Measurements from ENCODE around the gene ZSWIM4. TPM values are rescaled to one million over a fixed set of nuclear protein-coding genes. Genes with fewer than 3 reads are reported as not detected.

Gene ZSWIM4
- total and polyA plus RNA-seq, 2 of the 4 experiments (the other 2 are of a cell fraction) = 2.2 to 6.2 TPM

DNA sequence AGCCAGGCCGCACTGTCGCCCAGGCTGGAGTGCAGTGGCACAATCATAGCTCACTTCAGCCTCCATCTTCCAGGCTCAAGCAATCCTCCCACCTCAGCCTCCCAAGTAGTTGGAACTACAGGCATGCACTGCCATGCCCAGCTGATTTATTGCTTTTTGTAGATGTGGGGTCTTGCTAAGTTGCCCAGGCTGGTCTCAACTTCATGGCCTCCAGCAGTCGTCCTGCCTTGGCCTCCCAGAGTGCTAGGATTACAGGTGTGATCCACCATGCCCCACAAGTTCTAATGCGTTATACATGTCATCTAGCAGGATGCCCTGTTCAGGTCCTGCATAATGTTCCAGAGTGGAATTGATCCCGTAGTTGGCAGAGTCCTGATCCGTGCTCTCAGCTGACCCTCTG, 16.4 kb upstream of the ZSWIM4 start:
- Histone ChIP-seq H2BK20ac (ENCODE audit: low read depth, low read length) (no peak overlapping the region), H3K36me3 (ENCODE audit: control insufficient read depth, insufficient read depth, low read length) (peaks cover 35% of the 10 kb centered on the region), H3K9me3 (ENCODE audit: control insufficient read depth, insufficient read depth, low read length) (no peaks in the 10 kb centered on the region), H3K27ac (ENCODE audit: insufficient read depth, low read length) (no peak overlapping the region), H3K9me1 (ENCODE audit: insufficient read depth, low read length) (peaks cover 14% of the 10 kb centered on the region; the same call in 1 of the 2 replicates), H2AK9ac (replicated peaks; ENCODE audit: low read depth, low read length, poor library complexity) (no peak overlapping the region), H4K20me1 (ENCODE audit: insufficient read depth, low read length) (peaks cover 14% of the 10 kb centered on the region; the same call in 1 of the 2 replicates), H4K5ac (ENCODE audit: low read depth, low read length) (no peak overlapping the region), H2BK120ac (ENCODE audit: low read depth, low read length) (no peak overlapping the region), H3K4ac (ENCODE audit: low read depth, low read length) (no peak overlapping the region), H2AK5ac (ENCODE audit: low read depth, low read length) (no peak overlapping the region), H4K91ac (ENCODE audit: insufficient read depth, low read depth, low read length) (no peak overlapping the region), H2AFZ (replicated peaks; ENCODE audit: low read length, poor library complexity) (no peak overlapping the region), H3K4me1 (ENCODE audit: control insufficient read depth, insufficient read depth, low read length) (peaks cover 7% of the 10 kb centered on the region; the same call in 1 of the 2 replicates), H3K4me3 (ENCODE audit: insufficient read depth, low read depth, low read length) (no peak overlapping the region), H2BK15ac (ENCODE audit: low read depth, low read length) (no peak overlapping the region), H2BK5ac (ENCODE audit: low read depth, low read length, poor library complexity, severe bottlenecking) (no peak overlapping the region), H3K4me2 (ENCODE audit: low read depth, low read length) (no peak overlapping the region), H3K14ac (replicated peaks; ENCODE audit: low read depth, low read length) (no peak overlapping the region), H3K9ac (ENCODE audit: low read depth, low read length) (no peak overlapping the region), H3K79me1 (ENCODE audit: low read depth in 1 of 2, low read length in 2 of 2) (peaks cover 11 to 56% of the 10 kb centered on the region in 2 experiments), H3K18ac (ENCODE audit: low read depth, low read length) (no peak overlapping the region), H3K27me3 (ENCODE audit: control insufficient read depth, insufficient read depth, low read length) (no peaks in the 10 kb centered on the region), H3K23ac (ENCODE audit: low read depth, low read length) (no peak overlapping the region), H4K8ac (ENCODE audit: low read depth in 2 of 2, low read length in 2 of 2) (no peak overlapping the region), H3K56ac (ENCODE audit: extremely low read depth, insufficient read depth, low read length) (no peak overlapping the region)
- no peak for DNase-seq
- 93% methylated on average over 2 of the region's 6 CpGs; no CpG with 5 or more reads in 1 of the 2 experiments for WGBS, 2 experiments (ENCODE audit: extremely low coverage in 2 of 2, insufficient read length in 1 of 2)
- CTCF ChIA-PET = interaction anchor here (0.6 to 1.2 kb wide), 2 partner anchors 15 to 83 kb away, joined by 4 read pairs; no protein-coding TSS in a partner anchor
- TF ChIP-seq SMC3 (IDR thresholded peaks at IDR 0.05; ENCODE audit: low read depth, low read length) = no peak
- TF ChIP-seq FOS (IDR thresholded peaks at IDR 0.05; ENCODE audit: low read depth, low read length) = no peak
- no peak for TF ChIP-seq RCOR1 (IDR thresholded peaks at IDR 0.05; ENCODE audit: insufficient replicate concordance, low read length)
- no peak for TF ChIP-seq BHLHE40 (IDR thresholded peaks at IDR 0.05; ENCODE audit: low read depth, low read length)
- TF ChIP-seq, protein P1, sequence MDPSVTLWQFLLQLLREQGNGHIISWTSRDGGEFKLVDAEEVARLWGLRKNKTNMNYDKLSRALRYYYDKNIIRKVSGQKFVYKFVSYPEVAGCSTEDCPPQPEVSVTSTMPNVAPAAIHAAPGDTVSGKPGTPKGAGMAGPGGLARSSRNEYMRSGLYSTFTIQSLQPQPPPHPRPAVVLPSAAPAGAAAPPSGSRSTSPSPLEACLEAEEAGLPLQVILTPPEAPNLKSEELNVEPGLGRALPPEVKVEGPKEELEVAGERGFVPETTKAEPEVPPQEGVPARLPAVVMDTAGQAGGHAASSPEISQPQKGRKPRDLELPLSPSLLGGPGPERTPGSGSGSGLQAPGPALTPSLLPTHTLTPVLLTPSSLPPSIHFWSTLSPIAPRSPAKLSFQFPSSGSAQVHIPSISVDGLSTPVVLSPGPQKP (IDR thresholded peaks at IDR 0.05; ENCODE audit: borderline replicate concordance, low read depth, low read length) = no peak
- TF ChIP-seq POLR2A (IDR thresholded peaks at IDR 0.05; ENCODE audit: low read depth, low read length) = no peak
- TF ChIP-seq, protein P2, sequence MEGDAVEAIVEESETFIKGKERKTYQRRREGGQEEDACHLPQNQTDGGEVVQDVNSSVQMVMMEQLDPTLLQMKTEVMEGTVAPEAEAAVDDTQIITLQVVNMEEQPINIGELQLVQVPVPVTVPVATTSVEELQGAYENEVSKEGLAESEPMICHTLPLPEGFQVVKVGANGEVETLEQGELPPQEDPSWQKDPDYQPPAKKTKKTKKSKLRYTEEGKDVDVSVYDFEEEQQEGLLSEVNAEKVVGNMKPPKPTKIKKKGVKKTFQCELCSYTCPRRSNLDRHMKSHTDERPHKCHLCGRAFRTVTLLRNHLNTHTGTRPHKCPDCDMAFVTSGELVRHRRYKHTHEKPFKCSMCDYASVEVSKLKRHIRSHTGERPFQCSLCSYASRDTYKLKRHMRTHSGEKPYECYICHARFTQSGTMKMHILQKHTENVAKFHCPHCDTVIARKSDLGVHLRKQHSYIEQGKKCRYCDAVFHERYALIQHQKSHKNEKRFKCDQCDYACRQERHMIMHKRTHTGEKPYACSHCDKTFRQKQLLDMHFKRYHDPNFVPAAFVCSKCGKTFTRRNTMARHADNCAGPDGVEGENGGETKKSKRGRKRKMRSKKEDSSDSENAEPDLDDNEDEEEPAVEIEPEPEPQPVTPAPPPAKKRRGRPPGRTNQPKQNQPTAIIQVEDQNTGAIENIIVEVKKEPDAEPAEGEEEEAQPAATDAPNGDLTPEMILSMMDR (conservative IDR thresholded peaks at IDR 0.05; ENCODE audit: low read depth, low read length) = no peak
- POLR2A ChIA-PET (ENCODE audit: unreplicated experiment) = no interaction called here
- intact Hi-C loops (cut with micrococcal nuclease) (no loop called here), in situ Hi-C loops (cut with MboI; ENCODE audit: low sequenced_read_pairs) (no loop called here), dilution Hi-C loops (cut with HindIII; ENCODE audit: low sequenced_read_pairs, unreplicated experiment) (no loop called here)
- no TSS peak for BruUV-seq (replicated peaks)
- no peak for ATAC-seq (ENCODE audit: low read depth)
